ENCODE results near the gene TMEM256.
A peak's percentile ranks its signal among the peaks of the same experiment; 100 is the strongest.

The TMEM256 gene

DNA sequence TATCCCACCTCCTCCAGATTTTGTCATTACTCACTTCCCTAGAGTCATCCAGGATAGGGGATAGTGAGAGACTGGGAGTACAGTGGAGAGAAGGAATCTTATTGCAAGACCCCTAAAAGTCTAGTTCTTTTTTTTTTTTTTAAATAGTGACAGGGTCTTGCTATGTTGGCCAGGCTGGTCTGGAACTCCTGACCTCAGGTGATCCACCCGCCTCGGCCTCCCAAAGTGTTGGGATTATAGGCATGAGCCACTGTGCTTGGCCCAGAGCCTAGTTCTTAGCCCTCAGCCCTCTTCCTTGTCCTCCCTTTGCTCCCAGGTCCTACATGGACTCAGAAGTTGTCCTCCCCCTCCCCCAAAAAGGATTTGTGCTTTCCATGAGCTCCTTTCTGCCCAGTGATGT lies 38.2 kb upstream of the TMEM256 start:
- no peak for TF ChIP-seq CTCF (IDR thresholded peaks at IDR 0.05; ENCODE audit: borderline replicate concordance, control extremely low read depth, extremely low read depth, insufficient read depth, missing control alignments)
- no peak for DNase-seq (ENCODE audit: low spot score)
- in situ Hi-C loops (cut with MboI; ENCODE audit: low sequenced_read_pairs, unreplicated experiment), result no loop called here

- TF ChIP-seq CTCF (IDR thresholded peaks at IDR 0.05; ENCODE audit: borderline replicate concordance, control extremely low read depth, extremely low read depth, insufficient read depth, missing control alignments), result no peak
- DNase-seq (ENCODE audit: low spot score), result no peak
- in situ Hi-C loops (cut with MboI; ENCODE audit: low sequenced_read_pairs, unreplicated experiment), result no loop called here
Measured at GRCh38 chr17:7441266-7441665, 37.4 kb upstream of the TMEM256 start.

DNA sequence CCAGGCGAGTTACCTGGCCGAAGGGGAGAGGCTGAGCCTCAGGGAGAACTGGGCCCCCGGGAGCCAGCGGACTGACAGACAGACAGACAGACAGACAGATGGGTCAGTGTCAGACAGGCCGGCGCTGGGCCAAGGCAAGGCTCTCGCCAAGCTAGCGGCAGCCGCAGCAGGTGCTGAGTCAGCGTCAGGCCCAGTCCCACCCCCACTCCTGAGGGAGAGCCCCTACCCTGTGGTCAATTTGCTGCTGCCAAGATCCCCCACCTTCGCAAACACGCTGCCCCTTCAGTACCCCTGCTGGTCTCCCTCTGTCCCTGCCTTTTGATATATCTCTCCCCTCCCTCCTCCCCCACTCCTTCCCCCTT lies 36.9 kb upstream of the TMEM256 start:
- no peak for TF ChIP-seq CTCF (IDR thresholded peaks at IDR 0.05; ENCODE audit: borderline replicate concordance, control extremely low read depth, extremely low read depth, insufficient read depth, missing control alignments)
- peak; percentile 80 for DNase-seq (ENCODE audit: low spot score)
- in situ Hi-C loops (cut with MboI; ENCODE audit: low sequenced_read_pairs, unreplicated experiment), result no loop called here

DNA sequence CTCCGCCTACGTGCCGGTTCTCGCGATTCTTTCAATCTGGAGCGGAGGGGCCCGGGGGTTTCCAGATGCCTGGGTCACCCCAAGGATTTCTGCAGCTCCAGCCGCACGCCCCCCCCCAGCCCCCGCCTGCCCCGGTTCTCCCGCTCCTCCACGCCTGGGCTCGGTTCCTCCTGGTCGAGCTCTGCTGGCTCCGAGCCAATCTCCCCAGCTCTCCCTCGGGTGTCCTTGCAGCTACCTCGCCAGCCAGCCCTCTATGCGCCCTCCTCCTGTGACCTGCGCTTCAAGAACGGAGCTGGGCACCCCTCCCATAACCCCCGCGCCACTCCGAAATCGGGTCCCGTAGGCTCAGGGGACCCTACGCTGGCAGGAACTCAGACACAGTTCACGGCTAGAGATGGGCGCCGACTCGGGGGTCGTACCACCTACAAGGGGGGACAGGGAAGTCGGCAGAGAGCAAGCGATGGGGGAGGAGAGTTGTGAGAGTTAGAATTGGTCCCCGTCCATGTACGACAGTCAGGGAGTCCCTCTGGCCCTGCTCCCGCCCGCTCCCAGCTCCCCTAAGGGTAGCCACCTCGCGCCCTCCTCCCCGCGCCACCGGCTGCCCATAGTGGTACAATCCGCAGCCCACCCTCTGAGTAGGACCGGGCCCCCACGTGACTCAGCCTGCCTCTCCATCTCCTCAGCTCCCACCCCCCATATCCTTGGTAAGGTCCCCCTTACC lies 36.4 kb upstream of the TMEM256 start:
- peak; percentile 81 for DNase-seq (ENCODE audit: low spot score)
- in situ Hi-C loops (cut with MboI; ENCODE audit: low sequenced_read_pairs, unreplicated experiment), result no loop called here
- TF ChIP-seq CTCF (IDR thresholded peaks at IDR 0.05; ENCODE audit: borderline replicate concordance, control extremely low read depth, extremely low read depth, insufficient read depth, missing control alignments), result no peak

GRCh38 chr17:7439462-7440112 lies 35.7 kb upstream of the TMEM256 start, which contains the start of gene FGF11:
TSS of gene FGF11 (plus strand) at chr17:7439512. CDS start at chr17:7439621, 109 bp downstream.
- TF ChIP-seq CTCF (IDR thresholded peaks at IDR 0.05; ENCODE audit: borderline replicate concordance, control extremely low read depth, extremely low read depth, insufficient read depth, missing control alignments), result no peak
- in situ Hi-C loops (cut with MboI; ENCODE audit: low sequenced_read_pairs, unreplicated experiment), result no loop called here
- DNase-seq (ENCODE audit: low spot score), result no peak

- DNase-seq (ENCODE audit: low spot score), result no peak
- in situ Hi-C loops (cut with MboI; ENCODE audit: low sequenced_read_pairs, unreplicated experiment), result no loop called here
- no peak for TF ChIP-seq CTCF (IDR thresholded peaks at IDR 0.05; ENCODE audit: borderline replicate concordance, control extremely low read depth, extremely low read depth, insufficient read depth, missing control alignments)
Measured at GRCh38 chr17:7438656-7439460, 35.0 kb upstream of the TMEM256 start.

Data from GM13976 (cell line).